GF-D8 (cell line): ENCODE data around the gene DAPK2.
A peak's percentile ranks its signal among the peaks of the same experiment; 100 is the strongest.

Experiments
- DNase-seq: peaks from one replicate; lab custom pipeline; 2025; lab: John Stamatoyannopoulos, UW

DAPK2 gene

DNA sequence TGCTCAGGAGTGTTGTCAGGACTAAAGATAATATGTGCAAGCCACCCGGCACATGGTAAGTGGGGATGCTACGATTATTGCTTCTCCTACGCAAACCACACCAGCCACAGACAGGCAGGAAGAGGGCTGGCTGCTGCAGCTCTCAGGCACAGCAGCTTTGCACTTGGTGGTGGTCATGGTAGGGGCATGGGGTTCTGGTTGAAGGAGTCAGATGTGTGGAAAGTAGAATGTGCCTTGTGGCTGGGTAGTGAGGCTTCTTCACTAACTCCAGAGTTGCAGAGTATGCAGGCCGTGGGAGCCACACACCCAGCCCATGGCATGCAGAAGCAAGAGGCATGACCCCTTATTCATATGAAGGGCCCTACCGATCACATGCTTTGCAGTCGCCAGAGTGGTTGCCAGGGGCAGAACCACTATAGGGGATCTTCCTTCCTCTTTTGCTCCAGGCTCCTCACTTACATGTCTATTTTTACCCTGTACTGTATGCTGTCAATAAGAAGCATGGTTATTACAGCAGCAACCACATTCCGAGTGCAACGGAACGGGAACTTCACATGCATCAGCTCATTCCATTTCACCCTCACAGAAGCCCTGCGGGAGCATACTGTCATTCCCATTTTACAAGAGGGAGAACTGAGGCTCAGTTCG lies 153.4 kb downstream of the DAPK2 start:
- DNase-seq: peak; percentile 79

GRCh38 chr15:63891768-63892133 lies 154.5 kb downstream of the DAPK2 start:
- no peak for DNase-seq

- DNase-seq: no peak
These were observed 155.1 kb downstream of the DAPK2 start for GRCh38 chr15:63891079-63891767.

DNA sequence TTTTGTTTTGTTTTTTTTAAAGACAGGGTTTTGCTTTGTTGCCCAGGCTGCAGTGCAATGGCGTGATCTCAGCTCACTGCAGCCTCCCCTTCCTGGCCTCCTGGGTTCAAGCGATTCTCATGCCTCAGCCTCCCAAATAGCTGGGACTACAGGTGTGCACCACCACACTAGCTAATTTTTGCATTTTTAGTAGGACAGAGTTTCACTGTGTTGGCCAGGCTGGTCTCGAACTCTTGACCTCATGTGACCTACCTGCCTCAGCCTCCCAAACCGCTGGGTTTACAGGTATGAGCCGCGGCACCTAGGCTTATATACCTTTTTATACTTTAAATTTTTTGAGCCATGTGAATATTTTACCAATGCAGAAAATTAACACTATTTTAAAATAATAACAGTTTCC lies 155.7 kb downstream of the DAPK2 start:
- no peak for DNase-seq

DNA sequence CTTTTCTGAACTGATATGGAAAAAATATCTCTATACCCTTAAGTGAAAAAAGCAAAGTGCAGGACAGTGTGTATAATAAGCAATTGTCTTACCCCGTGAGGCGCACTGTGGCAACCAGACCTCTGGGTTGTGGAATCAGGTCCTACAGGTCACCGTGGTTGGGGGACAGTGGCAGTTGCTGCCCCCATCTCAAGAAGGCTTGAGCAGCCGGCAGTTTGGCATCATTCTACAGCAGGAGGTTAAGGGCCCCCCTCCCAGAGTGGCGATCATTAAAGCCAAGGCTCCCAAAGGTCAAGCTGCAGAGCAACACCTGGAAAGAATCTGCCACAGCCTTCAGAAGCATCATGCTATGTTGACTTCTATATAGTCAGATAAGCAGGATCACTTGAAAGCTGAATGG lies 156.5 kb downstream of the DAPK2 start:
- no peak for DNase-seq

GRCh38 chr15:63888823-63889222 lies 157.5 kb downstream of the DAPK2 start:
- no peak for DNase-seq

DNA sequence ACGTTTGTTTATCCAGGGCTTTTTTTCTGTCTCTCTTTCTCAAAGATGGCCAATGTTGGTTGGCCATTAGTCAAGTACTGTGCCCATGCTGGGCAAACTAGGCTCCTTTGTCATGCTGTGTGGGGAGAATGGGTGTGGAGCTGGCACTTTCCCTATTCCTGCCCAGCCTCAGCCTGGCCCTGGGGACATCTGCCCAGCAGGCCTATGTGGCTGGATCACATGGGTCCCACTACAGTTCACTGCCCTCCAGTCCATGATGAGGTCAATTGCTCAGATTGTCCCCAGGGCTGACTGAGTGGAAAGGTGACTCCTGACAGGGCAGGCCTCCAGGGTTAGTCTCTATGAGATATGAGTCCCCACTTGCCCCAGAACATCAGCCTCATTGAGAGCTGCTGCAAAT lies 158.1 kb downstream of the DAPK2 start:
- no peak for DNase-seq

GRCh38 chr15:63887630-63888029 lies 158.7 kb downstream of the DAPK2 start:
- no peak for DNase-seq

GRCh38 chr15:63884953-63885352 lies 161.3 kb downstream of the DAPK2 start:
- DNase-seq: no peak

DNA sequence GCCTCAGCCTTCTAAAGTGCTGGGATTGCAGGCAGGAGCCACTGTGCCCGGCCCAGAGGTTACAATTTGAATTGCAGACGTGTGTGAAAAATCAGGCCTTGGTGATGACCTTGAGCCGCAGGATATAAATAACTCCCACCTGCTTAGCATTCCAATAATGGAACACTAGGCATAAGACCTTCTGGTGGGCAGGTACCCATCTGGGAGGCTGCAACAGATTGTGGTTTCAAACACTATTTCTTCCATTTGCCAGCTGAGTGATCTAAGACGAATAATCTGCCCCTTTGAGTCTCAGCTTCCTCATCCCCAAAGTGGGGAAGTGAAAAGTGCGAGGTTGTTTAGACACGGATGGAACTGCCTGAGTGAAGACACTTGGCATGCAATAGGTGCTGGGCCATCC lies 164.9 kb downstream of the DAPK2 start:
- no peak for DNase-seq

DNA sequence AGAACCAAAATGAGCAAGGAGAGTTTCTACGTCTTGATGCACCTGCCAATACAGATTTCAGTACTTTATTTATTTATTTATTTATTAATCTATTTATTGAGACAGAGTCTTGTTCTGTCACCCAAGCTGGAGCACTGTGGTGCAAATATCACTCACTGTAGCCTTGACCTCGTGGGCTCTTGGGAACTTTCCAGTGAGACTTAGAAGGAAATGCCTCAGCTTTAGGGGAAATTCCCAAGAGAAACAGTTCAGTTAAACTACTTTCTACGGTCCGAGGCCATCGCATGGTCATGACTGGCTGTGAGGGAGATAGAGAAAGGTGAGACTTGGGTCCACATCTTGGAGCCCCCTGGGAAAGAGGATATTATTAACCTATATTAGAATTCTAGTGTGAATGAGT lies 165.5 kb downstream of the DAPK2 start:
- DNase-seq: no peak

DNA sequence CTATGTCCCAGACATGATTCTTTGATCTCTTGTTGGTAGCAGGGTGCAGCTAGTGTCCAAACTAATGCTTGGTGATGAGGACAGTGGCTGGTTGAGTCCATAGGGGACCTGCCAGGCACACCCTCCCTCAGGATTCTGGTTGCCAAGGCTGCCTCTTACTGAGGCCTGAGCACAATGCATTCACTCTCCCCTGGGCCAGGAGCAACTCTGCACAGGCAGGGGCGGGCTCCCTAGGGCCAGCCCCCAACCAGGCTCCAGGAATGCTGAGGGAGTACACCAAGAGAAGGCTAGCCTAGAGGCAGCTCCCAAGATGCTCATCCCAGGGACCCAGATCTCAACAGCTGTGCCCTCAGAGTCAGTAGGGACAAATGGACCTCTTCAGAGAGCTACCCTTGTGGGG lies 166.3 kb downstream of the DAPK2 start:
- DNase-seq: no peak

GRCh38 chr15:63879211-63879610 lies 167.1 kb downstream of the DAPK2 start:
- DNase-seq: no peak

DNA sequence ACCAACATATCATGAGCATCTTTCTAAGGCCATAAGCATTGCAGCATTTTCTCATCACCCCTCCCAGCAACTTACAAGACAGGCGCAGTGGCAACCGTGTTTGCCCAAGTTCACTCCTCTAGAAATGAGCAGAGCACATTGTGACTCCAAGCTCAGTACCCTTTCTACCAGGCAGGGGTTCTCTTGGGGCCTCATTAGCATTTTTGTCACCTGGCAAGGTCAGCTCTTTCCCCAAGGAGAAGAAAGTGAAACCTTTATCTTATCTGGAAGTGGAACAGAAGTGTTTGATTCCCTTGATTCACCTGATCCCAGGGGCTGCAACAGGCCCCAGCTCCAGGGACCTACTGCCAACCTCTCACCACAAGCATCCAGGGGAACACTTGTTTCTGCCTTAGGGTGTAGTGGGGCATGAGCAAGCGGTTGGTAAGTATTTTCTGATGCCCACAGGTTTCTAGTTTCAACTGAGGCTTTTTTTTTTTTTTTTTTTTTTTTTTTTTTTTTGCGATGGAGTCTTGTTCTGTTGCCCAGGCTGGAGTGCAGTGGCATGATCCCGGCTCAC lies 168.5 kb downstream of the DAPK2 start:
- DNase-seq: no peak

GRCh38 chr15:63876085-63876662 lies 170.1 kb downstream of the DAPK2 start:
- DNase-seq: no peak

GRCh38 chr15:63874616-63875015 lies 171.7 kb downstream of the DAPK2 start:
- DNase-seq: no peak

GRCh38 chr15:63872759-63873510 lies 173.3 kb downstream of the DAPK2 start:
- no peak for DNase-seq

DNA sequence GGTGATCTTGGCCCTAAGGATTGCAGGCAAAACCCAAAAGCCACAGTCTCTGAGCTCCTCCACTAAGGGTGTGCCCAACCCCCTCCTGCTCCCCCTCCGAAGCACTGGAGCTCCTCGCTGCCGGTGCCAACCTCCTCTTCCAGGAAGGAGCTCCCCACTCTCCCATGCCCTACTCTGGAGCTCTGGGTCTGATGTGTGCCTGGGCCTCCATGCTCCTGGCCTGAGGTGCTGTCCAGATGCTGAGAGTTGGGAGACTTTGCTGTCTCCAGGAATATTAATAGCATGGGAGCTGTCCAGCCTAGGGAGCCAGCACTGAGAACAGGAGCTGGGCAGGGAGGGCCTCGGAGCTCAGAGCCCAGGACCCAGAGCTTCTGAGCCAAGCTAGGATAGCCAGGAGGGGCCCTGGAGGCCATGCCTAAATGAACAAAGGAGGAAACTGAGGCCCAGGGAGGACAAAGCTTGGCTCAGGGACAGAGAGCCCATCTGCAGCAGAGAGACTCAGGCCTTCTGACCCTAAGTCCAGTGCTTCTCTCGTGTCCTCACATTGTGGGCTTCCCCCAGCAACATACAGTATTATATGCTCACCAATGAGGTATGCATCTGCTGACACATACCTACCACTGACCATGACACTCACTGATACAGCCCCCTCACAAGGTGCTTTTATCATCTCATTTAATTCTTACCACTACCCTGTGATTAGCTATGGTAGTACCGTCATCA lies 175.6 kb downstream of the DAPK2 start:
- DNase-seq: no peak

DNA sequence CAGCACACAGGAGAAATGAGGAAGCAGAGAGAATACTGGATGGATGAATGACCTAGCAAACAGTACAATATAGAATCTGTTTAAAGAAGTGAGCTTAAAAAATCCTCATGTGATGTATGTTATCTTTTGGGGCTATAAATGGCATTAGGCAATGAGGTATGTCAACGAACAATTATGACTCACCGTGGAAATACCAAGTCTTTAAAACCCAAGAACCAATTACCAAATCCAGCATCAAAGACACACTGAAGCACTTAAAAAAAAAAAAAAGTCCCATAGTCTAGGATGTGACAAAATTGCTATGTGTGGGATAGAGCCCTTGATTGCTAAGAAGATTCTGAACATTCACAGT lies 176.3 kb downstream of the DAPK2 start:
- DNase-seq: no peak

DNA sequence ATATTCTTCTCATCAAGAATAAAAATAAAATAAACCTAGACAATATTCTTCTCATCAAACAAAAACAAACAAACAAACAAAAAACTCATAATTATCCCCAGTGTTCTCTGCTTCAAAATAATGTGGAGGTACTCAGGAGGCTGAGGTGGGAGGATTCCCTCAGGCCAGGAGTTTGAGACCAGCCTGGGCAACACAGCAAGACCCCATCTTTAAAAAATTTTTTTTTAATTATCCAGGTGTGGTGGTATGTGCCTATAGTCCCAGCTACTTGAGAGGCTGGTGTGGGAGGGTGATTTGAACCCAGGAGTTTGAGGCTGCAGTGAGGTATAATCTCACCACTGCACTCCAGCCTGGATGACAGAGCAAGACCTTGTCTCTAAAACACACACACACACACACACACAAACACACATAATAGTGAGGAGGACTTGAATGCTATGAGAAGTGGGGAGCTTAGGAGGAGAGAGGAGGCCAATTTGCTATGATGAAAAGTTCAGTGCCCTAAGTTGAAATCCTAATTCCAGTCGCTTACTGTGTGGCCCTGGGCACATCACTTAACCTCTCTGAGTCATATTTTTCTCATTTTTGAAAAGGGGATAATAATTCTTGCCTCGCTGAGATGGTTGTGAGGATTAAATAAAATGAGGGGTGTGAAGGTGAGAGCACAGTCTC lies 176.8 kb downstream of the DAPK2 start:
- no peak for DNase-seq

DNA sequence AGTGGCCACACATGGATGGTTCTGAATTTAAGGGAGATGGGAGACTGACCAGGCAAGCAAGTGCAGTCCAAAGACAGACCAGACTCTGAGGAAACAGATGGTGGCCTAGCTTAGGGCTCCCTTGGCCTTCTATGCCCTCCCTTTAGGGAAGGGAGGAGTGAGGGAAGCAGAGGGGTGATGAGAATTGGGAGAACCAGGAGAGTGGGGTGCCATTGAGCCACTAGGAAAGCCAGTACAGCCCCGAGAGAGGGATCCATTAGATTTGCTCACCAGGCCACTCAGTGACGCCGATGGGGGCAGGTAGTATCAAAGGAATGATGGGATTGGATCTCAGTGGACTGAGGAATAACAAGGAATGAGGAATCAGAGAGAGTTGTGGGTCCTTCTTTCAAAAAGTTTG lies 182.1 kb downstream of the DAPK2 start:
- DNase-seq: no peak
